K562 (cell line): ENCODE measurements around the gene RMND5B. TPM values are rescaled to one million over a fixed set of nuclear protein-coding genes. Genes with fewer than 3 reads are reported as not detected.

ENCODE experiments used
- CBFB ChIP-seq: sonication (generic); formaldehyde crosslinking; IDR thresholded peaks from 2 replicates; pipeline ENCODE4 v1.4.0; 2020; ENCODE audit warnings: mild to moderate bottlenecking, missing genetic modification reagents
- CBX1 ChIP-seq: sonication (generic); IDR thresholded peaks from 2 replicates; pipeline ENCODE4 v1.6.1; 2016; ENCODE audit warnings: antibody characterized with exemption, low read depth, mild to moderate bottlenecking
- FOXK1 ChIP-seq: sonication (generic); formaldehyde crosslinking; IDR thresholded peaks from 2 replicates; pipeline ENCODE4 v1.8.0; 2022; ENCODE audit warnings: missing genetic modification reagents, mild to moderate bottlenecking, borderline replicate concordance
- MCM7 ChIP-seq, 2 experiments: fragments of 450-650 bp; IDR thresholded peaks; 2 replicates each; pipeline ENCODE4 v1.6.1; 2016 to 2018
- PCBP2 ChIP-seq: fragments of 200-400 bp; formaldehyde crosslinking; IDR thresholded peaks from 2 replicates; pipeline ENCODE4 v1.6.1; 2018; ENCODE audit warnings: low read length, low read depth, mild to moderate bottlenecking, moderate library complexity; ENCODE audit not compliant: poor library complexity, severe bottlenecking
- RNF2 ChIP-seq: sonication (generic); IDR thresholded peaks from 2 replicates; pipeline ENCODE4 v1.6.1; 2016
- TCF3 ChIP-seq: sonication (generic); formaldehyde crosslinking; IDR thresholded peaks from 2 replicates; pipeline ENCODE4 v1.4.0; 2020; ENCODE audit warnings: mild to moderate bottlenecking, missing genetic modification reagents
- ZNF239 ChIP-seq: fragments of 250-450 bp; sonication (Bioruptor Pico); IDR thresholded peaks from 2 replicates; pipeline ENCODE4 v1.4.0; 2020; ENCODE audit warnings: mild to moderate bottlenecking
- ZNF263 ChIP-seq: sonication (generic); formaldehyde crosslinking; IDR thresholded peaks from 2 replicates; pipeline ENCODE4 v1.8.0; 2022; ENCODE audit warnings: mild to moderate bottlenecking, missing genetic modification reagents, borderline replicate concordance
- ZNF507 ChIP-seq: conservative IDR thresholded peaks from 2 replicates; pipeline ENCODE4 v1.6.1; 2017; ENCODE audit warnings: missing genetic modification characterization, missing compliant biosample characterization
- ZNF785 ChIP-seq: fragments of 250-450 bp; sonication (Bioruptor Pico); IDR thresholded peaks from 2 replicates; pipeline ENCODE4 v1.4.0; 2020; ENCODE audit warnings: mild to moderate bottlenecking
- polyA plus RNA-seq, 8 experiments: library from polyadenylated mRNA; depleted of rRNA in 4 of 8; stranded (reverse) in 5 of 8; unstranded in 3 of 8; fragments of >200 nt; fragmentation: Nextera tagmentation in 2 of 8; fragmentation: Illumina TruSeq in 1 of 8; extraction: Ambion mirVana in 2 of 8; extraction: Trizol in 1 of 8; gene quantifications; 2 replicates each; pipeline versions ENCODE4 v1.2.1 to v1.2.3, GENCODE V29; 2011 to 2014; ENCODE audit warnings: inconsistent platforms in 1 of 8, missing spikeins in 1 of 8
- total RNA-seq, 7 experiments: library from RNA; depleted of rRNA in 6 of 7; stranded (reverse); fragments of >200 nt in 6 of 7; fragmentation: Illumina TruSeq in 2 of 7; extraction: Trizol in 2 of 7; gene quantifications; 2 replicates each; pipeline versions ENCODE4 v1.2.1 to v1.2.3, GENCODE V29; 2011 to 2021; ENCODE audit warnings: low replicate concordance in 1 of 7
- TF ChIP-seq, protein P1 (sequence below): fragments of 450-650 bp; formaldehyde crosslinking; IDR thresholded peaks from 2 replicates; pipeline ENCODE4 v1.4.0; 2020; ENCODE audit warnings: mild to moderate bottlenecking, moderate library complexity
- TF ChIP-seq, protein P2 (sequence below), 2 experiments: fragments of 250-450 bp in 1 of 2; fragments of 450-650 bp in 1 of 2; sonication (Bioruptor Pico) in 1 of 2; IDR thresholded peaks; 2 replicates each; pipeline versions ENCODE4 v1.6.1 to v1.8.0; 2016 to 2021; ENCODE audit warnings: mild to moderate bottlenecking in 2 of 2, moderate library complexity in 2 of 2, missing compliant biosample characterization in 1 of 2, missing genetic modification characterization in 1 of 2
- TF ChIP-seq, protein P3 (sequence below), 2 experiments: fragments of 450-650 bp in 1 of 2; sonication (generic) in 1 of 2; formaldehyde crosslinking in 1 of 2; IDR thresholded peaks in 1 of 2; conservative IDR thresholded peaks in 1 of 2; 2 replicates each; pipeline versions ENCODE4 v1.6.1 to v1.8.1; 2016 to 2023; ENCODE audit warnings: mild to moderate bottlenecking in 2 of 2, moderate library complexity in 2 of 2, inconsistent platforms in 1 of 2, missing genetic modification reagents in 1 of 2
- TF ChIP-seq, protein P4 (sequence below): fragments of 250-450 bp; sonication (Bioruptor Pico); IDR thresholded peaks from 2 replicates; pipeline ENCODE4 v1.4.0; 2020; ENCODE audit warnings: mild to moderate bottlenecking, moderate library complexity
- TF ChIP-seq, protein P5 (sequence below), 2 experiments: fragments of 450-650 bp in 1 of 2; IDR thresholded peaks; 2 replicates each; pipeline ENCODE4 v1.6.1; 2011 to 2017; ENCODE audit warnings: low read depth in 2 of 2, antibody characterized with exemption in 1 of 2, borderline replicate concordance in 1 of 2, low read length in 1 of 2, mild to moderate bottlenecking in 1 of 2, mixed read lengths in 1 of 2; ENCODE audit not compliant: control insufficient read depth in 1 of 2

RMND5B gene
- total and polyA plus RNA-seq, 9 of the 15 experiments (the other 6 are each of a cell fraction or from before 2014, with no cell fraction given): 2.6 to 57.0 (median 28.3) TPM

DNA sequence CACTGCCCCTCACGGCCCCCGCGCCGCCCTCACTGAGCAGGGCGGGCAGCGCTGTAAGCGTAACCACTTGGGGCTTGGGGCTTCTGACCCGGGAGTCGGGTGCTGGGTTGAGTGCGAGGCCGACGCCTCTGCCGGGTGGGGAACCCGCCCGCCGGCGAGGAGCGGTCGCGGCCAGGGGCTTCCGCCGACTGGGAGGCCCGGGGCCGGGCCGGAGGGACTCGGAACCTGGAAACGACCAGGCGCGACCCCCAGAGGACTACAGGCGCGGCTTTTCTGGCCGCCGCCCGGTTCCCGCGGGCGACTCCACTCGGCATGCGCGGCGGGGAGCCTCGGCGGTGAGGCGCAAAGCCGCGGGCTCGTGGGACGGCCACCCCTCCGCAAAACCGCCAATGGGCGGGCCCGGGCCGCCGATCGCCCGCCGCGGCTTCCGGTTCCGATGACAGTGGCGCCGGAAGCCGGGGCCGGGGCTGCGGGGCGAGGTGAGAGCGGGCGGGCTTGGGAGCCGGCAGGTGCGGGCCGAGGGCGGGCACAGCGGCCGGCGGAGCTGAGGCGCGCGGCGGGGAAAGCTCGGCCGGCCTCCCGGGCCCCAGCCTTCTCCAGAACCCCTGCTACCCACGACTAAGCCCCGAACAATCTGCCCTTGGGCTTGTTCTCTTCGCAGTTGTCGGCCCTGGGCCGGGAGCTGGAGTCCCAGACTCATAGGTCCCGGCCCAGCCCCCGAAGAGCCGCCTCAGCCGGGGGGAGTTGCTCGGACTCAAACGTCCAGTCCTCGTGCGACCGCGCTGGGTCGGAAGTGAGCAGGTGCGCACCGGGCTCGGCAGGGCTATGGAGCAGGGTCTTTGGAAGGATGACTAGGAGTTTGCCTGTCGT lies at the start of gene RMND5B (continued):
- no peak for TF ChIP-seq CBX1
- no peak for TF ChIP-seq RNF2
- TF ChIP-seq, protein P1, sequence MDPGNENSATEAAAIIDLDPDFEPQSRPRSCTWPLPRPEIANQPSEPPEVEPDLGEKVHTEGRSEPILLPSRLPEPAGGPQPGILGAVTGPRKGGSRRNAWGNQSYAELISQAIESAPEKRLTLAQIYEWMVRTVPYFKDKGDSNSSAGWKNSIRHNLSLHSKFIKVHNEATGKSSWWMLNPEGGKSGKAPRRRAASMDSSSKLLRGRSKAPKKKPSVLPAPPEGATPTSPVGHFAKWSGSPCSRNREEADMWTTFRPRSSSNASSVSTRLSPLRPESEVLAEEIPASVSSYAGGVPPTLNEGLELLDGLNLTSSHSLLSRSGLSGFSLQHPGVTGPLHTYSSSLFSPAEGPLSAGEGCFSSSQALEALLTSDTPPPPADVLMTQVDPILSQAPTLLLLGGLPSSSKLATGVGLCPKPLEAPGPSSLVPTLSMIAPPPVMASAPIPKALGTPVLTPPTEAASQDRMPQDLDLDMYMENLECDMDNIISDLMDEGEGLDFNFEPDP (CRISPR knock-in tag): no peak
- no peak for TF ChIP-seq MCM7 (IDR thresholded peaks at IDR 0.05)
- no peak for TF ChIP-seq PCBP2
- TF ChIP-seq, protein P2, sequence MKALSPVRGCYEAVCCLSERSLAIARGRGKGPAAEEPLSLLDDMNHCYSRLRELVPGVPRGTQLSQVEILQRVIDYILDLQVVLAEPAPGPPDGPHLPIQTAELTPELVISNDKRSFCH (CRISPR knock-in tag; IDR thresholded peaks at IDR 0.05): no peak
- TF ChIP-seq, protein P2 (tag; IDR thresholded peaks at IDR 0.05): 0 out of 2 replicates have a peak, but pooled peaks have one; percentile 40
- no peak for TF ChIP-seq ZNF263 (CRISPR knock-in tag)
- no peak for TF ChIP-seq FOXK1 (CRISPR knock-in tag)
- TF ChIP-seq, protein P3, sequence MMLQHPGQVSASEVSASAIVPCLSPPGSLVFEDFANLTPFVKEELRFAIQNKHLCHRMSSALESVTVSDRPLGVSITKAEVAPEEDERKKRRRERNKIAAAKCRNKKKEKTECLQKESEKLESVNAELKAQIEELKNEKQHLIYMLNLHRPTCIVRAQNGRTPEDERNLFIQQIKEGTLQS (IDR thresholded peaks at IDR 0.05): no peak
- TF ChIP-seq, protein P3 (CRISPR knock-in tag; conservative IDR thresholded peaks at IDR 0.05): no peak
- TF ChIP-seq ZNF785: no peak
- no peak; the same call in 1 of the 2 replicates for TF ChIP-seq TCF3 (CRISPR knock-in tag)
- TF ChIP-seq CBFB (CRISPR knock-in tag): no peak
- no peak for TF ChIP-seq ZNF507
- TF ChIP-seq, protein P4, sequence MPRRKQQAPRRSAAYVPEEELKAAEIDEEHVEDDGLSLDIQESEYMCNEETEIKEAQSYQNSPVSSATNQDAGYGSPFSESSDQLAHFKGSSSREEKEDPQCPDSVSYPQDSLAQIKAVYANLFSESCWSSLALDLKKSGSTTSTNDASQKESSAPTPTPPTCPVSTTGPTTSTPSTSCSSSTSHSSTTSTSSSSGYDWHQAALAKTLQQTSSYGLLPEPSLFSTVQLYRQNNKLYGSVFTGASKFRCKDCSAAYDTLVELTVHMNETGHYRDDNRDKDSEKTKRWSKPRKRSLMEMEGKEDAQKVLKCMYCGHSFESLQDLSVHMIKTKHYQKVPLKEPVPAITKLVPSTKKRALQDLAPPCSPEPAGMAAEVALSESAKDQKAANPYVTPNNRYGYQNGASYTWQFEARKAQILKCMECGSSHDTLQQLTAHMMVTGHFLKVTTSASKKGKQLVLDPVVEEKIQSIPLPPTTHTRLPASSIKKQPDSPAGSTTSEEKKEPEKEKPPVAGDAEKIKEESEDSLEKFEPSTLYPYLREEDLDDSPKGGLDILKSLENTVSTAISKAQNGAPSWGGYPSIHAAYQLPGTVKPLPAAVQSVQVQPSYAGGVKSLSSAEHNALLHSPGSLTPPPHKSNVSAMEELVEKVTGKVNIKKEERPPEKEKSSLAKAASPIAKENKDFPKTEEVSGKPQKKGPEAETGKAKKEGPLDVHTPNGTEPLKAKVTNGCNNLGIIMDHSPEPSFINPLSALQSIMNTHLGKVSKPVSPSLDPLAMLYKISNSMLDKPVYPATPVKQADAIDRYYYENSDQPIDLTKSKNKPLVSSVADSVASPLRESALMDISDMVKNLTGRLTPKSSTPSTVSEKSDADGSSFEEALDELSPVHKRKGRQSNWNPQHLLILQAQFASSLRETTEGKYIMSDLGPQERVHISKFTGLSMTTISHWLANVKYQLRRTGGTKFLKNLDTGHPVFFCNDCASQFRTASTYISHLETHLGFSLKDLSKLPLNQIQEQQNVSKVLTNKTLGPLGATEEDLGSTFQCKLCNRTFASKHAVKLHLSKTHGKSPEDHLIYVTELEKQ (CRISPR knock-in tag): no peak
- TF ChIP-seq, protein P5, sequence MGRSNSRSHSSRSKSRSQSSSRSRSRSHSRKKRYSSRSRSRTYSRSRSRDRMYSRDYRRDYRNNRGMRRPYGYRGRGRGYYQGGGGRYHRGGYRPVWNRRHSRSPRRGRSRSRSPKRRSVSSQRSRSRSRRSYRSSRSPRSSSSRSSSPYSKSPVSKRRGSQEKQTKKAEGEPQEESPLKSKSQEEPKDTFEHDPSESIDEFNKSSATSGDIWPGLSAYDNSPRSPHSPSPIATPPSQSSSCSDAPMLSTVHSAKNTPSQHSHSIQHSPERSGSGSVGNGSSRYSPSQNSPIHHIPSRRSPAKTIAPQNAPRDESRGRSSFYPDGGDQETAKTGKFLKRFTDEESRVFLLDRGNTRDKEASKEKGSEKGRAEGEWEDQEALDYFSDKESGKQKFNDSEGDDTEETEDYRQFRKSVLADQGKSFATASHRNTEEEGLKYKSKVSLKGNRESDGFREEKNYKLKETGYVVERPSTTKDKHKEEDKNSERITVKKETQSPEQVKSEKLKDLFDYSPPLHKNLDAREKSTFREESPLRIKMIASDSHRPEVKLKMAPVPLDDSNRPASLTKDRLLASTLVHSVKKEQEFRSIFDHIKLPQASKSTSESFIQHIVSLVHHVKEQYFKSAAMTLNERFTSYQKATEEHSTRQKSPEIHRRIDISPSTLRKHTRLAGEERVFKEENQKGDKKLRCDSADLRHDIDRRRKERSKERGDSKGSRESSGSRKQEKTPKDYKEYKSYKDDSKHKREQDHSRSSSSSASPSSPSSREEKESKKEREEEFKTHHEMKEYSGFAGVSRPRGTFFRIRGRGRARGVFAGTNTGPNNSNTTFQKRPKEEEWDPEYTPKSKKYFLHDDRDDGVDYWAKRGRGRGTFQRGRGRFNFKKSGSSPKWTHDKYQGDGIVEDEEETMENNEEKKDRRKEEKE (IDR thresholded peaks at IDR 0.05; ENCODE audit: borderline replicate concordance in 1 of 2, control insufficient read depth in 1 of 2, low read depth in 2 of 2, low read length in 1 of 2): peak in 1 of 2 experiments; percentile 73; a peak in 1 of 4 replicates
- no peak for TF ChIP-seq ZNF239 (CRISPR knock-in tag)
